Activated T-cell treated with anti-CD3 and anti-CD28 coated beads, Interleukin-2, amount 50 U/mL, for 72 hours (primary cell): ENCODE results near the gene ZDHHC11. TPM values are rescaled to one million over a fixed set of nuclear protein-coding genes. Genes with fewer than 3 reads are reported as not detected.

Experiments used
- ATAC-seq, 2 donors: fragments of 150-1000 bp; cut with Tn5 transposase; replicated peaks in 1 of 2; 2 replicates each; pipeline ENCODE4 v1.10.0; 2021; ENCODE audit warnings: moderate library complexity in 2 of 2, mild to moderate bottlenecking in 1 of 2
- DNase-seq, 2 donors: peaks; one replicate each; pipeline ENCODE4 v3.0.0; 2021 to 2022; ENCODE audit warnings: mixed read lengths in 1 of 2
- H3K27ac Mint-ChIP-seq: one replicate; pipeline ENCODE4 v1.8.0; 2022; ENCODE audit warnings: mild to moderate bottlenecking, moderate library complexity, mixed read lengths
- H3K27me3 Mint-ChIP-seq: one replicate; pipeline ENCODE4 v1.8.0; 2022; ENCODE audit warnings: low read depth, mixed read lengths
- H3K36me3 Mint-ChIP-seq, 2 donors: one replicate each; pipeline ENCODE4 v1.8.0; 2022; ENCODE audit warnings: mixed read lengths in 2 of 2, mild to moderate bottlenecking in 1 of 2; ENCODE audit not compliant: insufficient read depth in 2 of 2
- H3K4me1 Mint-ChIP-seq: one replicate; pipeline ENCODE4 v1.8.0; 2022; ENCODE audit warnings: low read depth, mixed read lengths
- H3K4me3 Mint-ChIP-seq, 2 donors: one replicate each; pipeline ENCODE4 v1.8.0; 2022; ENCODE audit warnings: mild to moderate bottlenecking in 2 of 2, mixed read lengths in 2 of 2, moderate library complexity in 2 of 2
- H3K9me3 Mint-ChIP-seq, 2 donors: one replicate each; pipeline ENCODE4 v1.8.0; 2022; ENCODE audit warnings: mixed read lengths in 2 of 2
- total RNA-seq, 2 donors: library from RNA; stranded (reverse); gene quantifications; one replicate each; pipeline ENCODE4 v1.2.3, GENCODE V29; 2022

ZDHHC11 gene
- 10 to 100 TPM; 28.3 to 29.5 TPM for total RNA-seq

DNA sequence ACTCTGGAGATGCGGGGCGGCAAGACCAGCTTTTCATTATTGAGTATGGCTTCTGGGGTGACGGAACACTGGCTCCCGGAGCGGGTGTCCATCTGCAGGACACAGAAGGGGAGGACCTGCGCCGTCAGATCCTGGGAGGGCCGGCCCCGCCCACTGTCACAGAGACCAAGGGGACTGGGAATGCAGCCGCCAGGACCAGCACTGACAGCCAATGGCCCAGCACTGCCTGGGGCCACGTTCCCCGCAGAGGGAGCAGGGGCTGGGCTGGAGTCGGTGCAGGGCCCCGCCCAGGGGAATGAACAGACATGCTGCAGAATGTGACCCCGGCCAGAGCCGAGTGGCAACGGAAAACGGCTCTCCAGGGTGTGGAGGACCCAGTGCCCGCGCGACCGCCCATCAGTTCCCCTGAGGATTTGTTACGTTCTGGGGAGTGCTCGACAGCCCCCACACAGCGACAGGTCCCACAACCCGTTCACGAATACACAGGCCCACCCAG is at the start of gene ZDHHC11:
Gene ZDHHC11, minus strand, starts transcription at position 476 of the 496 bp plus-strand sequence. Its CDS starts 384 bp downstream, at position 92.
- Mint-ChIP-seq H3K9me3 (no peaks in the 10 kb centered on the region), H3K27me3 (peaks cover 13% of the 10 kb centered on the region), H3K4me1 (peaks cover 8% of the 10 kb centered on the region), H3K36me3 (no peaks in the 10 kb centered on the region), H3K4me3 (no peak within 1 kb of the TSS), H3K27ac (no peak within 1 kb of the TSS)
- no peak for ATAC-seq
- DNase-seq: no peak

- no peak for DNase-seq
- Mint-ChIP-seq H3K4me3 (peak overlapping the region; percentile 75 to 89), H3K36me3 (peaks cover 5 to 11% of the 10 kb centered on the region in 2 donors), H3K27me3 (no peaks in the 10 kb centered on the region), H3K27ac (no peak overlapping the region), H3K9me3 (no peaks in the 10 kb centered on the region), H3K4me1 (peaks cover 22% of the 10 kb centered on the region)
- ATAC-seq: no peak
Observed at GRCh38 chr5:893711-894110, 42.9 kb upstream of the ZDHHC11 start.

DNA sequence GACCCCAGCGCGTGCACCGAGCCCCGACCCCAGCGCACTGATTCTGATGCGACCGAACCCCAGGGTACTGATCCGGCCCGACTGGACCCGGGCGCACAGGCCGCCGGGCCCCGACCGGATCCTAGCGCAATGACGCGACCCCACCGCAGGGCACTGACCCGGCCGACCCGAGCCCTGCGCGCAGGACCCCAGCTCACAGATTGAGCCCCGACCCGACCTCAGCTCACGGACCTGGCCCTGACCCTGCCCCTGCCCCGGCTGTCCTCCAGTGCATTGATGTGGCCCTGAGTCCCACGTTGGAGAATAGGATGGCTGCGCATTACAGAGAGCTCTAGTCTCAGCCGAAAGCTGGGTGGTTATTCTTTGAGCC is 42.3 kb upstream of the ZDHHC11 start:
- peaks cover 9 to 17% of the 10 kb centered on the region in 2 donors for H3K36me3 Mint-ChIP-seq
- H3K27ac Mint-ChIP-seq: no peak overlapping the region
- H3K9me3 Mint-ChIP-seq: no peaks in the 10 kb centered on the region
- peak in 1 of 2 donors; percentile 49 for ATAC-seq
- DNase-seq: peak in 1 of 2 donors; percentile 30
- H3K4me3 Mint-ChIP-seq: peak overlapping the region; percentile 75 to 89
- H3K27me3 Mint-ChIP-seq: no peaks in the 10 kb centered on the region
- H3K4me1 Mint-ChIP-seq: peaks cover 27% of the 10 kb centered on the region

DNA sequence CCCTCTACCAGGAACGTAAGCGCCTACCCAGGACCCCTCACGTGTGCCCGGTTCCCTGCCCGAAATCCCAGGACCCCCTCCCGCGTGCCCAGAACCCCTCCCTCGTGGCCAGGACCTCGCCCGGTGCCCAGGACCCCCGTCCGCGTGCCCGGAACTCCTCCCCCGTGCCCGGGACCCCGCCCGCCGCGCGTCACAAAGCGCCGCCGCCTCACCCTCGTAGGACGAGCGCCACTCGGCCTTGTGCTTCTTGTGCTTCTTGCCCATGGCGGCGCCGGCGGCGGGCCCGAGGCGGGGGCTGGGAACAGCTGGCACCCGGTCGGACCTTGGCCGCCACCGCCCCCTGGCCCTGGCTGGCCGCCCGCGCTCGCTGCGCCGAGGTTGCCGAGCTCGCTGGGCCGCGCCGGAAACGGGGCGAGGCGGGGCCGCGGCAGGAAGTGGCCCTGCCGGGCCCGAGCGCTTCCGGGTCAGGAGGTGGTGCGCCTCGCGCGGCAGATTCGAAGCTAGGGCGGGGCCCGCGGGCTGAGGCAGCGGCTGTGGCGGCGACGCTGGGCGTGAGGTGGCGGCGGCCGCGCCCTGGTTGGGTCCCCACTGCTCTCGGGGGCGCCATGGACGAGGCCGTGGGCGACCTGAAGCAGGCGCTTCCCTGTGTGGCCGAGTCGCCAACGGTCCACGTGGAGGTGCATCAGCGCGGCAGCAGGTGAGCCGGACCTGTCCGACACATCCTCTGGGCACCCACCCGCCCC is 41.8 kb upstream of the ZDHHC11 start, which contains the start of the genes BRD9 and TRIP13:
Gene BRD9, minus strand, starts transcription at position 408 of the 743 bp plus-strand sequence. Its CDS starts 144 bp downstream, at position 264.
Gene TRIP13, plus strand, starts transcription at position 491 of the 743 bp plus-strand sequence. Its CDS starts 115 bp downstream, at position 606.
- Mint-ChIP-seq H3K4me1 (peaks cover 28% of the 10 kb centered on the region), H3K4me3 (peak within 1 kb of the TSS; percentile 87 to 89), H3K36me3 (peaks cover 10 to 17% of the 10 kb centered on the region in 2 donors), H3K27me3 (no peaks in the 10 kb centered on the region), H3K27ac (peak within 1 kb of the TSS; percentile 77), H3K9me3 (no peaks in the 10 kb centered on the region)
- ATAC-seq (peak; percentile 98 to 99), DNase-seq (peak; percentile 89 to 90)

DNA sequence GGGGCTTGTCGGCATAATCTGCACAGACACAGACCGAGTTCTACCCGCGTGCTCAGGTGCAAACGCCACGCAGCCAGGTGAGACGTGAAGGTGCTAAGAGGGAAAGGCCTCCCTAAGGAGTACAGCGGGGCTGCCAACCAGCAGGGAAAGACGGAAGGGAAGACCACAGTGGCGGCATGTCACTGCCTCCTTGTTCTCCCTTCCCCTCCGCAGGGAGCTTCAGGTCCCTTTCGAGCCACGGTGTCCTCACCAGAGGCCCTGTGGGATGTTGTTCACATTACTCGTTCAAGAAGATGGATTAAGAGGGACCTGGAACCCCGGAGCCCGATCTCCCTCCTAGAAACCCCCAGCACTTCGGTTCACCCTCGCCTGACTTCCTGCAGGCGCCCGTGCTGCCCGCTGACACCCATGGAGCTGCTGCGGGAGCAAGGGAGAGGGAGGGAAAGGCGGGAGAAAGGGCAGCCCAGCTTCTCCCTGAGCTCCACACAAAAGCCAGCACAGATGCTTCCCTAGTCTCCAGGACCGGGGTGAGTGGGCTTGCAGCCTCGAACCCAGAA is 41.1 kb upstream of the ZDHHC11 start:
- DNase-seq: peak; percentile 14 to 23
- peak overlapping the region; percentile 87 to 89 for H3K4me3 Mint-ChIP-seq
- no peaks in the 10 kb centered on the region for H3K9me3 Mint-ChIP-seq
- ATAC-seq: peak in 1 of 2 donors; percentile 8
- no peaks in the 10 kb centered on the region for H3K27me3 Mint-ChIP-seq
- peaks cover 28% of the 10 kb centered on the region for H3K4me1 Mint-ChIP-seq
- peaks cover 16 to 24% of the 10 kb centered on the region in 2 donors for H3K36me3 Mint-ChIP-seq
- peak overlapping the region; percentile 77 for H3K27ac Mint-ChIP-seq

GRCh38 chr5:891117-891836 is 40.5 kb upstream of the ZDHHC11 start:
- no peak for ATAC-seq
- Mint-ChIP-seq H3K4me3 (peak overlapping the region; percentile 87 to 89), H3K27me3 (no peaks in the 10 kb centered on the region), H3K9me3 (no peaks in the 10 kb centered on the region), H3K27ac (peak overlapping the region; percentile 77), H3K4me1 (peaks cover 28% of the 10 kb centered on the region), H3K36me3 (peaks cover 13 to 24% of the 10 kb centered on the region in 2 donors)
- no peak for DNase-seq

GRCh38 chr5:889075-889710 is 38.4 kb upstream of the ZDHHC11 start:
- Mint-ChIP-seq H3K9me3 (no peaks in the 10 kb centered on the region), H3K27me3 (no peaks in the 10 kb centered on the region), H3K4me3 (peak overlapping the region in 1 of 2 donors; percentile 10), H3K36me3 (peaks cover 13 to 28% of the 10 kb centered on the region in 2 donors), H3K27ac (peak overlapping the region; percentile 42), H3K4me1 (peaks cover 28% of the 10 kb centered on the region)
- DNase-seq: no peak
- ATAC-seq: no peak

DNA sequence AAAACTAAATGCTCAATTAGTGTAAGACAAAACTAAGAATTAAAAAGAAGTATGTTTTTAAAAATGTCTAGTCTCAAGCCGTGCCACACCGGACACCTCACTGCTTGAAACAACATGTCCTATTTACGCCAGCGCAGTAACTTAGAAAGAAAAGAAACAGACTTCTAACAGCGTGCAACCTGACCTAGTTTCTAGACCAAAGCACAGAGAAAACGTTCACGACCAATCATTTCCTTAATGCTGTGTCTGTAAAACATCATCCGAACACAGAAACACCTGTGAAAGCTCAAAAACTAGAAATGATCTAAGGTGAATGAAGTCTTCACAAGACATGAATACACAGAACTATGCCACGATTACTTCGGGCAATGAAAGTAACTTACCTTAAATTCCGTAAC is 37.9 kb upstream of the ZDHHC11 start:
- Mint-ChIP-seq H3K4me1 (peaks cover 23% of the 10 kb centered on the region), H3K27me3 (no peaks in the 10 kb centered on the region), H3K36me3 (peaks cover 17 to 33% of the 10 kb centered on the region in 2 donors), H3K27ac (no peak overlapping the region), H3K9me3 (no peaks in the 10 kb centered on the region), H3K4me3 (peak overlapping the region in 1 of 2 donors; percentile 10)
- DNase-seq: no peak
- ATAC-seq: no peak

DNA sequence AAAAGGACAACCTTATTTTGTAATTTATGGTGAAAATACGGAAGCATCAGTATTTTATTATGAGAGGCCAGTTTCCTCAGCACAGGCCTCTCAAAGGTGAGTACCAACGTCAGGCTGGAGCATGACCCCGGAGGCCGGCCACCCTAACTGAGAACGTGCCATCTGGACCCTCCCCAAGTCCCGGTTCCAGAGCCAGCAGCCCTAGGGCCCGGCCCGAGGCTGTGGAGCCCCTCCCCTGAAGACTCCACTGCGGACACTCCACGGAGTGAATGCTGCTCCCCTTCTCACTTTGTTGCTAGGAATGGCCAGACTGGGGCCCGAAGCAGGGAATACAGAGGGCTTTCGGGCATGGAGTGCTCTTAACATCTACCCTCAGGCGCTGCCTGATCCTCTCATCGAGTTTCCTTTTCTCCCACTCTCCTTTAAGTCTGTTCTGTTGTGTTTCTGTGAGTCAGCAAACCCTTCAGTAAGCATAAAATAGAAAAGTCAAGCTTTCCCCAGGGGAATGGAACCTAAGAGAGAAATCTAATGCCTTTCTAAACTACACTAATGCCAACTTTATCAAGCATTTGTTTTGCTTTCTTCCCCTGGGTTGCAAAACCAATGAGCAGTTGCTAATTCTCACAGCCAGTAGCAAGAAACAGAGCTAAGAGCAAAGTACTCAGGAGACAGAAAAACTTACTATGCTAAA is 37.3 kb upstream of the ZDHHC11 start:
- peaks cover 21 to 39% of the 10 kb centered on the region in 2 donors for H3K36me3 Mint-ChIP-seq
- no peak overlapping the region for H3K4me3 Mint-ChIP-seq
- DNase-seq: no peak
- peaks cover 19% of the 10 kb centered on the region for H3K4me1 Mint-ChIP-seq
- no peaks in the 10 kb centered on the region for H3K27me3 Mint-ChIP-seq
- no peak for ATAC-seq
- no peaks in the 10 kb centered on the region for H3K9me3 Mint-ChIP-seq
- no peak overlapping the region for H3K27ac Mint-ChIP-seq

- ATAC-seq: no peak
- Mint-ChIP-seq H3K9me3 (peaks cover 10% of the 10 kb centered on the region in 2 donors), H3K36me3 (peaks cover 32 to 51% of the 10 kb centered on the region in 2 donors), H3K4me1 (peaks cover 30% of the 10 kb centered on the region), H3K4me3 (no peak overlapping the region), H3K27ac (no peak overlapping the region), H3K27me3 (no peaks in the 10 kb centered on the region)
- DNase-seq: no peak
Observed at GRCh38 chr5:886716-887325, 36.0 kb upstream of the ZDHHC11 start.

DNA sequence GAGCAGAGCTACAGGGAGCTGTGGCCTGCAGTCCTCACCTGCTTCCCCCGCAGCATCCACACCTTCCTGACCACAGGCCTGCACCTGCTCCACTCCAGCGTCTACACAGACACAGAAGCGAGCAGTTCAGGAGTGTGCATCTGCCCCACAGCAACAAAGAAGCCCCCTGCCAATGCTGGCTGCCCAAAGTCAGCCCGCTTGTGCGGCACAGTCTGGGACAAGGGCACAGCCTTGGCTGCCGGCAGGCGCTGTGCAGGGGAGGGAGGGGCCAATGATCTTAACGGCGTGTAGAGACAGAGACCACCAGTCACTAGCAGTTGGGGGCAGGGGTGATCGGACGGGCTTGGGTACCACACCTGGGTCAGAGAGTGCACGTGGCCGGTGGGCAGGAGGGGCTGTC is 35.2 kb upstream of the ZDHHC11 start:
- Mint-ChIP-seq H3K4me3 (no peak overlapping the region), H3K4me1 (peaks cover 27% of the 10 kb centered on the region), H3K27me3 (no peaks in the 10 kb centered on the region)

DNA sequence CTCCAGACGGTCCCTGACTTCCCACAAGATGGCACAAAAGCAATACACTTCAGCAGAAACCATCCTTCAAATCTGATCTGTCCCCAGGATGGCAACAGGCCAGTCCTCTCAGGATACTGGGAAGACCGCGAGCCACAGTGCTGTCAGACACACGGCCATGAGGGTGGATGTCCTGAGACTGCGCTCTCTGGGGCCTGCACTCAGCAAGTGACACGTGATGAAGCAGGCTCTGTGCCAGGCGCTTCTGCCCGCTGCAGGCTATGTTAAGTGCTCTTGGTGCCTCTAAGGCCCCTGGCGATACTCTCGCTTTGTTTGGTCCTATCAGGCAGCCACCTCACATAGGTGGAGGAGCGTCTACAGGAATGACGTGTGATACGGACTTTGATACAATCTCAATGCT is 34.7 kb upstream of the ZDHHC11 start:
- peaks cover 24% of the 10 kb centered on the region for H3K4me1 Mint-ChIP-seq
- no peak for ATAC-seq

More for the DNA sequence above, 35.2 kb upstream of the ZDHHC11 start:
- Mint-ChIP-seq H3K9me3 (peaks cover 10% of the 10 kb centered on the region in 2 donors), H3K27ac (no peak overlapping the region), H3K36me3 (peaks cover 37 to 55% of the 10 kb centered on the region in 2 donors)
- DNase-seq (no peak), ATAC-seq (no peak)

More for the DNA sequence above, 34.7 kb upstream of the ZDHHC11 start:
- Mint-ChIP-seq H3K9me3 (peaks cover 10% of the 10 kb centered on the region in 2 donors), H3K27me3 (no peaks in the 10 kb centered on the region), H3K4me3 (no peak overlapping the region), H3K36me3 (peaks cover 37 to 59% of the 10 kb centered on the region in 2 donors), H3K27ac (no peak overlapping the region)
- no peak for DNase-seq
